Tibial nerve (tissue), 4 donors: Measurements from ENCODE around the gene NAGA. TPM values are rescaled to one million over a fixed set of nuclear protein-coding genes. Genes with fewer than 3 reads are reported as not detected.

Experiments used
- DNase-seq, 2 donors: peaks; one replicate each; pipeline ENCODE4 v3.0.0-alpha.2; 2019; ENCODE audit warnings: low spot score in 2 of 2
- H3K27ac ChIP-seq, 4 donors: fragments of 200-600 bp; sonication (generic) in 3 of 4; one replicate each; pipeline ENCODE4 v1.5.1; 2017 to 2019; ENCODE audit warnings: mild to moderate bottlenecking in 1 of 4
- H3K27me3 ChIP-seq, 2 donors: fragments of 200-600 bp; sonication (generic) in 1 of 2; one replicate each; pipeline versions ENCODE4 v1.5.1 to v1.6.0; 2017 to 2019
- H3K36me3 ChIP-seq, 3 donors: fragments of 200-600 bp; sonication (generic); one replicate each; pipeline ENCODE4 v1.5.1; 2018 to 2019
- H3K4me1 ChIP-seq, 4 donors: fragments of 200-600 bp; sonication (generic) in 3 of 4; one replicate each; pipeline ENCODE4 v1.5.1; 2017 to 2019
- H3K4me3 ChIP-seq, 4 donors: fragments of 200-600 bp; sonication (generic) in 3 of 4; one replicate each; pipeline ENCODE4 v1.5.1; 2017 to 2019; ENCODE audit warnings: mild to moderate bottlenecking in 1 of 4, moderate library complexity in 1 of 4
- H3K9me3 ChIP-seq, 4 donors: fragments of 200-600 bp; sonication (generic) in 3 of 4; one replicate each; pipeline ENCODE4 v1.5.1; 2017 to 2019
- EP300 ChIP-seq, 2 donors: sonication (generic); formaldehyde crosslinking; IDR thresholded peaks; one replicate each; pipeline ENCODE4 v1.6.1; 2017; ENCODE audit warnings: antibody characterized with exemption in 2 of 2, mild to moderate bottlenecking in 1 of 2
- POLR2A ChIP-seq, 2 donors: fragments of 450-650 bp; IDR thresholded peaks; one replicate each; pipeline ENCODE4 v1.6.1; 2017; ENCODE audit warnings: antibody characterized with exemption in 2 of 2, mild to moderate bottlenecking in 2 of 2, moderate library complexity in 2 of 2
- WGBS, 2 donors: methylation state at CpG; one replicate each; pipeline ENCODE4 v1.1.5; 2018; 5-methylcytosine and 5-hydroxymethylcytosine counted together
- total RNA-seq, 4 donors: library from RNA; depleted of rRNA; stranded (reverse); fragments of >200 nt; gene quantifications; one replicate each; pipeline ENCODE4 v1.1.0, GENCODE V29; 2016
- TF ChIP-seq, protein P1 (sequence below), 5 experiments: fragments of 200-600 bp in 3 of 5; fragments of 450-650 bp in 2 of 5; sonication (generic) in 3 of 5; IDR thresholded peaks; one replicate each; pipeline ENCODE4 v1.5.1; 2016 to 2019; ENCODE audit warnings: antibody characterized with exemption in 5 of 5, mild to moderate bottlenecking in 3 of 5, moderate library complexity in 2 of 5

The NAGA gene
- total RNA-seq, 4 donors from 2014 or later, result 19.9 to 32.9 (median 30.0) TPM

DNA sequence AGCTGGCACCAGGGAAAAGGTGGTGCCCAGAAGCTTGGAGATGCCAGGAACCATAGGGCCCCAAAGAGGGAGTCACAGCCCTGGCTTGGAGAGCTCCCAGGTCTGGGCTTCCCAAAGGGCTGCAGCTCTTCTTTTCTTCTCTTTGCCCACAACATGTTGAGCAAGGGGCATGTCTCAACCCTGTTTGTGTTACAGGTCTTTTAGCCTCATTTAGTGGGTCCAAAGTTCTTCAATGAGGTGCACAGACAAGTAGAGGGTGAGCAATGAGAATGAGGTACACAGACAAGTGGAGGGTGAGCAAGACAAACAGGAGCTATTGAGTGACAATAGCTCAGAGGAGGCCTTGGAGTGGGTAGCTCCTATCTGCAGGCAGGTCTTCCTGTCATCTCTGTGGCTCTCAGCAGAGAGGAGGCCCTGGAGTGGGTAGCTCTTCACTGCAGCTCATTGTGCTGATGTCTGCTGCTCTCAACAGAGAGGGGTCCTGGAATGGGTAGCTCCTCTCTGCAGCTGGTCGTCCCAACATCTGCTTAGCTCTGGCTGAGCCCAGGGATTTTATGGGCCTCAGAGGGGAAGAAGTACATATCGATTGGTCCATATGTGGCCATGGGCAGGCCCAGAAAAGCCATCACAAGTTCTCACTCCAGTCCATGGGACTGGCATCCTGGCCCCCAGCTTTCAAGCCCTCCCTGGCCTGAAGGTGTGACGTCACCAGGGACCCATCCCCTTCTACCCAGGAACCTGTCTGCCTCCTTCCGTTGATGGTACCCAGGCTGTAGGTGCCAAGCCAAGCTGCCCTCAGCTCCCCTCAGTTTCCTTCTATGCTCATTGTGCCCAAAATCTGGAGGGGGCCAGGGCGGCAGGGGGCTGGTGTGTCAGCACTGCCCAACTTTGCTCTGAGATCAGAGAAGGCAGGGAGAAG, 37.1 kb downstream of the NAGA start:
- H3K27ac ChIP-seq, result no peak overlapping the region
- TF ChIP-seq EP300 (IDR thresholded peaks at IDR 0.05) (no peak), POLR2A (IDR thresholded peaks at IDR 0.05) (no peak)
- TF ChIP-seq, protein P1, sequence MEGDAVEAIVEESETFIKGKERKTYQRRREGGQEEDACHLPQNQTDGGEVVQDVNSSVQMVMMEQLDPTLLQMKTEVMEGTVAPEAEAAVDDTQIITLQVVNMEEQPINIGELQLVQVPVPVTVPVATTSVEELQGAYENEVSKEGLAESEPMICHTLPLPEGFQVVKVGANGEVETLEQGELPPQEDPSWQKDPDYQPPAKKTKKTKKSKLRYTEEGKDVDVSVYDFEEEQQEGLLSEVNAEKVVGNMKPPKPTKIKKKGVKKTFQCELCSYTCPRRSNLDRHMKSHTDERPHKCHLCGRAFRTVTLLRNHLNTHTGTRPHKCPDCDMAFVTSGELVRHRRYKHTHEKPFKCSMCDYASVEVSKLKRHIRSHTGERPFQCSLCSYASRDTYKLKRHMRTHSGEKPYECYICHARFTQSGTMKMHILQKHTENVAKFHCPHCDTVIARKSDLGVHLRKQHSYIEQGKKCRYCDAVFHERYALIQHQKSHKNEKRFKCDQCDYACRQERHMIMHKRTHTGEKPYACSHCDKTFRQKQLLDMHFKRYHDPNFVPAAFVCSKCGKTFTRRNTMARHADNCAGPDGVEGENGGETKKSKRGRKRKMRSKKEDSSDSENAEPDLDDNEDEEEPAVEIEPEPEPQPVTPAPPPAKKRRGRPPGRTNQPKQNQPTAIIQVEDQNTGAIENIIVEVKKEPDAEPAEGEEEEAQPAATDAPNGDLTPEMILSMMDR (IDR thresholded peaks at IDR 0.05), result no peak
- peaks cover 0 to 22% (median 0%) of the 10 kb centered on the region in 3 donors for H3K36me3 ChIP-seq
- DNase-seq, result no peak
- WGBS, 2 donors, result 89 to 94% methylated on average over 5 of the region's 5 CpGs
- no peaks in the 10 kb centered on the region for H3K4me1 ChIP-seq
- H3K9me3 ChIP-seq, result peaks cover 0 to 7% (median 0%) of the 10 kb centered on the region in 4 donors
- H3K4me3 ChIP-seq, result no peak overlapping the region
- no peaks in the 10 kb centered on the region for H3K27me3 ChIP-seq

DNA sequence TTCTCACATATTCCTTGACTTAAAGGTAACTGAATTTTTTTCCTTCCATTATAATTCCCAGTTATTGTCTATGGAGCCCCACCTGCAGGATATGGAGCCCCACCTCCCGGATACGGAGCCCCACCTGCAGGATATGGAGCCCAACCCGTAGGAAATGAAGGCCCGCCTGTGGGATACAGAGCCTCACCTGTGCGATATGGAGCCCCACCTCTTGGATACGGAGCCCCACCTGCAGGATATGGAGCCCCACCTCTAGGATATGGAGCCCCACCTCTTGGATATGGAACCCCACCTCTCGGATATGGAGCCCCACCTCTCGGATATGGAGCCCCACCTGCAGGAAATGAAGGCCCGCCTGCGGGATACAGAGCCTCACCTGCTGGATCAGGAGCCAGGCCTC, 43.9 kb downstream of the NAGA start:
- Histone ChIP-seq H3K4me1 (no peaks in the 10 kb centered on the region), H3K27me3 (no peaks in the 10 kb centered on the region), H3K9me3 (no peaks in the 10 kb centered on the region), H3K36me3 (no peaks in the 10 kb centered on the region), H3K27ac (no peak overlapping the region), H3K4me3 (no peak overlapping the region)
- no peak for DNase-seq
- WGBS, 2 donors, result 86 to 89% methylated on average over 10 of the region's 10 CpGs
- TF ChIP-seq, protein P1 (IDR thresholded peaks at IDR 0.05), result no peak
- no peak for TF ChIP-seq POLR2A (IDR thresholded peaks at IDR 0.05)

DNA sequence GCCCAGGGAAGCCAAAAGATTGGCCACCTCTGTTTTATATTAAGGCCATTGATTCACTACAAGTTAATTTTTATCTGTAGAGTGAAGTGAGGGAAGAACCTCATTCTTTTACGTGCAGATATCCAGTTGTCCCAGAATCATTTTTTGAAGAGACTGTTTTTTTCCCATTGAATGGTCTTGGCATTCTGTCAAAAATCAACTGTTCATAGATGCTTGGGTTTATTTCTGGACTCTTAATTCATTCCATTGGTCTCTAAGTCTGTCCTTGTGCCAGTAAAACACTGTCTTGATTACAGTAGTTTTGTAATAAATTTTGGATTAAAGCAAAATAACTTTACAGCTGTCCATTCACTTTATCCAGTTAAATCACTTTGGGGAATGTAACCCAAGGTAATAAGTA, 45.2 kb downstream of the NAGA start:
- TF ChIP-seq POLR2A (IDR thresholded peaks at IDR 0.05) (no peak), EP300 (IDR thresholded peaks at IDR 0.05) (no peak)
- TF ChIP-seq, protein P1 (IDR thresholded peaks at IDR 0.05), result no peak

DNA sequence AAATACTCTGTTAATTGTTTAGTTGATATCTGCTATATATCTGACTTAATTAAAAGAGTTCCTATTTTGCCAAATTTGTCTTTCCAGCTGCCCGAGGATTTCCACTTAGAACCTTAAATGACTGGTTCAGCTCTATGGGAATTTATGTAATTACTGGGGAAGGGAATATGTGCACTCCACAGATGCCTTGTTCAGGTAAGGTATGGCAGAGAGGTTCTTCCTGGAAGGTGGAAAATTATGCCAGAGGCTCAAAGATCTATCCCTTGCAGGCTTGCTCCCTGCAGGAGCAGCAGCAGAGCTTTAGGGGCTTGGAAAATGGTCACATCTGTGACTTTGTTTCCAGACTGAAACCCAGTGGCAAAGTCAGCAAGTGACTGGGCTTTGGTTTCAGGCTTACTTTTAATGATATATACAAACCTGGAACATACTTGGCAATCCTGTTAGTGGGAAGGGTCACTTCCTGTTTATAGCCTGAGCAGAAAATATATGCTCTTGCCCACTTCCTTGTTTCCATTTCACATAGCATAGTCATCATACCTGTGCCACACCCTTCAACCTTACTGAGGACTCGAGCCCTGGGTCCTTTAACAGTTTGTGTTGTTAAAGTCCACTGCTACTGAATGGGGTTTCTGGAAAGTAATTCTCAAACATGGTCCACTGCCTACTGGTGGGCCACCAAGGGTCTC, 48.3 kb downstream of the NAGA start:
- Histone ChIP-seq H3K4me1 (no peaks in the 10 kb centered on the region), H3K36me3 (no peaks in the 10 kb centered on the region), H3K27ac (no peak overlapping the region), H3K27me3 (no peaks in the 10 kb centered on the region), H3K4me3 (no peak overlapping the region), H3K9me3 (no peaks in the 10 kb centered on the region)
- no peak for DNase-seq
- WGBS, 2 donors, result 81 to 82% methylated on average over 2 of the region's 2 CpGs
- no peak for TF ChIP-seq EP300 (IDR thresholded peaks at IDR 0.05)
- TF ChIP-seq, protein P1 (IDR thresholded peaks at IDR 0.05), result no peak
- no peak for TF ChIP-seq POLR2A (IDR thresholded peaks at IDR 0.05)

More for the DNA sequence above, 45.2 kb downstream of the NAGA start:
- no peak for DNase-seq
- no peaks in the 10 kb centered on the region for H3K27me3 ChIP-seq
- H3K27ac ChIP-seq, result no peak overlapping the region
- no peak overlapping the region for H3K4me3 ChIP-seq
- no peaks in the 10 kb centered on the region for H3K4me1 ChIP-seq
- no peaks in the 10 kb centered on the region for H3K36me3 ChIP-seq
- no peaks in the 10 kb centered on the region for H3K9me3 ChIP-seq
- WGBS, 2 donors, result 18 to 24% methylated on average over 1 of the region's 1 CpG

DNA sequence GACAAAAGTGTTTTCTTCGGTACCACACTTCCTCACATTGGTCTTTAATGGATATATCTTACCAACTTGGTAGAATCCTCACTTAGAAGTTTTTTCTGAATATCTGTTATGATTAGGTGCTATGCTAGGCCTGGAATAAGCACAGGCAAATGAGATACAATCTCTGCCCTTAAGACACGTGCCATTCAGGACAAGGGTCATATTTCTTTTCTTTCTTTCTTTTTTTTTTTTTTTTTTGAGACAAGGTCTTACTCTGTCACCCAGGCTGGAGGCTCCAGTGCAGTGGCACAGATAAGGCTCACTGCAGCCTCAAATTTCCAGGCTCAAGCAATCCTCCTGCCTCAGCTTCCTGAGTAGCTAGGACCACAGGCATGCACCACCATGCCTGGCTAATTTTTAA, 49.0 kb downstream of the NAGA start:
- DNase-seq, result no peak
- Histone ChIP-seq H3K4me1 (no peaks in the 10 kb centered on the region), H3K27ac (no peak overlapping the region), H3K36me3 (no peaks in the 10 kb centered on the region), H3K27me3 (no peaks in the 10 kb centered on the region), H3K9me3 (no peaks in the 10 kb centered on the region), H3K4me3 (no peak overlapping the region)
- WGBS, 2 donors, result 78 to 85% methylated on average over 2 of the region's 2 CpGs
- TF ChIP-seq EP300 (IDR thresholded peaks at IDR 0.05) (no peak), POLR2A (IDR thresholded peaks at IDR 0.05) (no peak)
- TF ChIP-seq, protein P1 (IDR thresholded peaks at IDR 0.05), result no peak
